GM13977 (cell line): Measurements from ENCODE around the gene IWS1.

Source experiments
- DNase-seq: peaks from one replicate; pipeline ENCODE4 v3.0.0; 2012; ENCODE audit warnings: low spot score
- in situ Hi-C: fragments of 300-500 bp; cut with MboI; formaldehyde crosslinking; loops from one replicate; pipeline ENCODE4 v1.12.0; 2022; ENCODE audit warnings: low sequenced_read_pairs, low pct_unique_long_range_greater_than_20kb, mixed read lengths, inconsistent platforms; ENCODE audit not compliant: unreplicated experiment
- TF ChIP-seq, protein P1 (sequence below): IDR thresholded peaks from 2 replicates; pipeline ENCODE4 v1.5.1; 2012; ENCODE audit warnings: mild to moderate bottlenecking, control low read depth; ENCODE audit not compliant: insufficient read depth; ENCODE audit errors: extremely low read depth, missing control alignments

IWS1 gene

DNA sequence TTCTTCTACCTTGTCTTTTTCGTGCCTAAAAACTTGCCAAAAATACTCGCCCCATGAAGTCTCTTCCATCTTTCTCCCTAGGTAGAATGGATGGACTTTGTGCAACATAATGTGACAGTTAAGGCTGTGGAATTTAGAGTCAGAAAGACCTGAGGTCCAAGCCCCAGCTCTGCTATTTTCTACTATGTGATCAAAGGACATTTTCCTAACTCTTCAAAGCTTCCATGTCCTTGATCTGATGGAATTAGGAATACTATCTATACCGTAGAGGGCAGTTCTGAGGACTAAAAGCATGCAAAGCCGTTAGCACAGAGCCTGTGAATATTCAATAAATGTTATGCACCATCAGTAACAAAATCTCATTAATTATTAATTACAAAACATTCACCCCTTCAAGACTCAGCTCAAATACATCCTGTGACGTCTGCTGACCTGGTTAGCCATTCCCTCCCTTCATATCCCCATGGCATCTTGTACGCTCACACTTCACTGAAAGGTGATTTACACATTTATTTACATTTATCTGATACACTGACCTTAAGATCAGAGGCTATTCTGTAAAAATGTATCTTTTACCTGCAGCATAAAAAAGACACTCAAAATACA lies 15.1 kb downstream of the IWS1 start:
- DNase-seq = no peak
- TF ChIP-seq, protein P1, sequence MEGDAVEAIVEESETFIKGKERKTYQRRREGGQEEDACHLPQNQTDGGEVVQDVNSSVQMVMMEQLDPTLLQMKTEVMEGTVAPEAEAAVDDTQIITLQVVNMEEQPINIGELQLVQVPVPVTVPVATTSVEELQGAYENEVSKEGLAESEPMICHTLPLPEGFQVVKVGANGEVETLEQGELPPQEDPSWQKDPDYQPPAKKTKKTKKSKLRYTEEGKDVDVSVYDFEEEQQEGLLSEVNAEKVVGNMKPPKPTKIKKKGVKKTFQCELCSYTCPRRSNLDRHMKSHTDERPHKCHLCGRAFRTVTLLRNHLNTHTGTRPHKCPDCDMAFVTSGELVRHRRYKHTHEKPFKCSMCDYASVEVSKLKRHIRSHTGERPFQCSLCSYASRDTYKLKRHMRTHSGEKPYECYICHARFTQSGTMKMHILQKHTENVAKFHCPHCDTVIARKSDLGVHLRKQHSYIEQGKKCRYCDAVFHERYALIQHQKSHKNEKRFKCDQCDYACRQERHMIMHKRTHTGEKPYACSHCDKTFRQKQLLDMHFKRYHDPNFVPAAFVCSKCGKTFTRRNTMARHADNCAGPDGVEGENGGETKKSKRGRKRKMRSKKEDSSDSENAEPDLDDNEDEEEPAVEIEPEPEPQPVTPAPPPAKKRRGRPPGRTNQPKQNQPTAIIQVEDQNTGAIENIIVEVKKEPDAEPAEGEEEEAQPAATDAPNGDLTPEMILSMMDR = no peak
- in situ Hi-C loops = no loop called here

- no peak for DNase-seq
- in situ Hi-C loops = no loop called here
- TF ChIP-seq, protein P1 = no peak
These were observed 16.2 kb downstream of the IWS1 start for GRCh38 chr2:127510073-127510472.

DNA sequence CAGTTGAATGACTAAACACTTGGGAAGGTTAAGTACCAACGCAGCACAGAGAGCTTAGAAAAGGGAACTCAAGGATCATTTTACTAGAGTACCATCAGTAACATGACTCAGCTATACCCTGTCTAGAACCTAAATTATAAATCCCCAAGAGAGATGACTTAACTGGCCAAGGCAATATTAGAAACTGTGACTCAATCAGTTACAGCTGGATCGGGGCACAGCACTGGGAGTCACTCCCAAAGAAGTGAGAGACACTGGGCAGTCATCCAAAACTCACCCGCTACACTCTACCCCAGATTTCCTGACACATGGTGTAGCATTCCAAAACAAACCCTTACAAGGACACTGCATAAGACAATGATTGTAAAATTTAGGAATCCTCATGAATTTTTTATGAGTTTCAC lies 17.7 kb downstream of the IWS1 start:
- DNase-seq = peak; percentile 28
- TF ChIP-seq, protein P1 = no peak
- in situ Hi-C loops = no loop called here

DNA sequence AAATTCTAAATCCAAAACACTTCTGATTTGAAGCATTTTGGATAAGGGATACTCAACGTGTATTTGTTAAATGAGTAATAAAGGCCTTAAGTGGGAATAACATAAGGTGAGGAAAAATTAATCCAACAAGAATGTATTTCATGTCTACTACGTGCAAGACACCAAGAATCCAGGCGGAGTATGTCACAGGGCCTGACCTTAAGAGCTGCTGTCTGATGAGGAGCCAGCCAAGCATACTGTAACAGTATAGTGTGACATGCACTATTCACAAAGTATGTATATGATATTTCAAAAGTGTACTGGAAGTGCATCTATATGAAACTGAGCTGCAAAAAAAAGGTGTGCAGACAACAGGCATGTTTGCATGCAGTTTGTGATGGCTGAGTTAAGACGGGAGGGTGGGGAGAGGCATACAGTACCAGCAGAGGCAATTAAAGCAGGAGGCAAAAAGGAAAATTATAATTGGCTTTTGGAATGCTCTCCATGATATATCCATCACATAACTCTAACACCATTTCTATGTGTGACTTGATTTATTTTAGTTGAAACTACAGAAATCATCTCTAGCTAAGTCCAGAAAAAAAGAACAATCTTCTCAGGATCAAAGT lies 18.2 kb downstream of the IWS1 start:
- TF ChIP-seq, protein P1 = no peak
- in situ Hi-C loops = no loop called here
- DNase-seq = no peak

DNA sequence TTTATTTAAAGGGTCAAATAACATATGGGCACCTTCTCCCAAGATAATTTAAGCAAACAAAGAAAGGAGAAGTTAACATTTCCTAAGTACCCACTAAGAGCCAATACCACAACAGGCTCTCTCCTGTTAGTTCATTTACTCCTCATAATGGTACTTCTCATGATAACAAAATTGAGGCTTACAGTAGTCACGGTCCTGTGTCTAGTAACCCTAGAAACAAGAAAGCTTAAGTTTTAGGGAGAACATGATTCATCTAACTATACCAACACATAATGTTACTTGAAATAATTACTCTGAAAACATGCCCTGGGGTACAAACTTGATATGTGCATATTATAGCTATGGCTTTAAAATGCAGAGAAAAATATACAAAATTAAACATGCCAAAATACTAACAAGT lies 19.8 kb downstream of the IWS1 start:
- TF ChIP-seq, protein P1 = no peak
- in situ Hi-C loops = no loop called here
- no peak for DNase-seq

GRCh38 chr2:127504552-127505430 lies 21.5 kb downstream of the IWS1 start:
- in situ Hi-C loops = no loop called here
- TF ChIP-seq, protein P1 = no peak

More at GRCh38 chr2:127504552-127505430, 21.5 kb downstream of the IWS1 start:
- no peak for DNase-seq
